GM10266 (cell line): ENCODE measurements around the gene SPTBN5.

ENCODE experiments used
- DNase-seq: peaks from one replicate; pipeline ENCODE4 v3.0.0; 2012; ENCODE audit errors: extremely low spot score
- TF ChIP-seq, protein P1 (sequence below): IDR thresholded peaks from 2 replicates; pipeline ENCODE4 v1.5.1; 2012; ENCODE audit warnings: mild to moderate bottlenecking, low read depth; ENCODE audit not compliant: control insufficient read depth, insufficient read depth; ENCODE audit errors: missing control alignments

SPTBN5 gene

GRCh38 chr15:41932511-41933289 lies 38.8 kb upstream of the SPTBN5 start:
- TF ChIP-seq, protein P1, sequence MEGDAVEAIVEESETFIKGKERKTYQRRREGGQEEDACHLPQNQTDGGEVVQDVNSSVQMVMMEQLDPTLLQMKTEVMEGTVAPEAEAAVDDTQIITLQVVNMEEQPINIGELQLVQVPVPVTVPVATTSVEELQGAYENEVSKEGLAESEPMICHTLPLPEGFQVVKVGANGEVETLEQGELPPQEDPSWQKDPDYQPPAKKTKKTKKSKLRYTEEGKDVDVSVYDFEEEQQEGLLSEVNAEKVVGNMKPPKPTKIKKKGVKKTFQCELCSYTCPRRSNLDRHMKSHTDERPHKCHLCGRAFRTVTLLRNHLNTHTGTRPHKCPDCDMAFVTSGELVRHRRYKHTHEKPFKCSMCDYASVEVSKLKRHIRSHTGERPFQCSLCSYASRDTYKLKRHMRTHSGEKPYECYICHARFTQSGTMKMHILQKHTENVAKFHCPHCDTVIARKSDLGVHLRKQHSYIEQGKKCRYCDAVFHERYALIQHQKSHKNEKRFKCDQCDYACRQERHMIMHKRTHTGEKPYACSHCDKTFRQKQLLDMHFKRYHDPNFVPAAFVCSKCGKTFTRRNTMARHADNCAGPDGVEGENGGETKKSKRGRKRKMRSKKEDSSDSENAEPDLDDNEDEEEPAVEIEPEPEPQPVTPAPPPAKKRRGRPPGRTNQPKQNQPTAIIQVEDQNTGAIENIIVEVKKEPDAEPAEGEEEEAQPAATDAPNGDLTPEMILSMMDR = no peak
- DNase-seq = no peak

- TF ChIP-seq, protein P1 = no peak
Observed at GRCh38 chr15:41932101-41932500, 38.2 kb upstream of the SPTBN5 start.

DNA sequence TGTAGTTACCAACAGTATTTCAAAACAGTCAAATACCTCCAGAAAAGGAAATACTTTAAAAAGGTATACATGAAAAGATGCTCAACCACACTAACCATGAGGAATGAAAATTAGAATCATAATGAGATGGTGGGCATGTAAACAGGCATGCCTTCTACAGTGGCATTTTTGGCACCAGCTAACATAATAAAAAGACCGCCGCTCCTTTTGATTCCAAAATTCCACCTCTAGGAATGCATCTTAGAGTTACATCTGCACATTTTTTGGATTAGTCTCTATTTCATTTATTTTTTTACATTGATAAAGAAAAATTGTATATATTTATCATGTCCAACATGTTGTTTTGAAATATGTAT lies 37.0 kb upstream of the SPTBN5 start:
- no peak for DNase-seq
- TF ChIP-seq, protein P1 = no peak

More at GRCh38 chr15:41932101-41932500, 38.2 kb upstream of the SPTBN5 start:
- no peak for DNase-seq

DNA sequence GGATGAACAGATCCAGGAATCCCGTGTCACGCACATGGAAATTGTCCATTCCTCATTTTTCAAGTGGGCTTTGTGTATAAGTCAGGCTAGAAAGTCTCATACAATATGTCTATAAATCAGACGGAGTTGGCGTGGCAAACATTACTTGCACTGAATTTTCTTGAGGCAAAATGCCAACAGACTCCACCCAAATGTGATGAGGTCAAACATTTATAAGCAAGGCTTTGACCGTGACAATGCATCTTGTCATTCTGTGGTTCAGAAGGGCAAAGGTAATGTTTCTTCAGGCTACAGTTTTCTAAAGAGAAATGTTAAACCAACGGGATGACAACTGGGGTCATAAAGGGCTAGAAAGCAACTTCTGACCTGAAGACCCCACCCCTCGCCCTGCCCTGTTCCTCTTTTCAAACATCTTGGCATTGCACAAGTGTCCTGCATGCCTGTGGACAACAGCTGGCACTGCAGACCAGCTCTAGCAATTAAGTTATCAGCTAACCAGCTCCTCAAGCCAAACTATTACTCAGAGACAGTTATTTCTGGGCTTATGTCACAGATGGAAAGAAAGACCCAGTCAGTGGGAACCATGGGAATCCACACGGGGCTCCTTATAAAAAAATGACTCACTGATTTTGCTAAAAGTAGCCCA lies 36.5 kb upstream of the SPTBN5 start:
- DNase-seq = no peak
- TF ChIP-seq, protein P1 = peak; percentile 31

- peak; percentile 68 for DNase-seq
- TF ChIP-seq, protein P1 = no peak
Observed at GRCh38 chr15:41928637-41929620, 35.1 kb upstream of the SPTBN5 start.

GRCh38 chr15:41928100-41928499 lies 34.2 kb upstream of the SPTBN5 start:
- no peak for DNase-seq
- TF ChIP-seq, protein P1 = no peak
